ENCODE measurements around the gene TRAPPC12. TPM values are rescaled to one million over a fixed set of nuclear protein-coding genes. Genes with fewer than 3 reads are reported as not detected.

Gene TRAPPC12
- total RNA-seq, 2 donors from 2014 or later, result 98.2 to 103 TPM

- no peak for DNase-seq
- no peaks in the 10 kb centered on the region for H3K9me3 Mint-ChIP-seq
- Histone ChIP-seq H3K36me3 (ENCODE audit: control insufficient read depth, insufficient read depth, low read length) (peaks cover 18% of the 10 kb centered on the region), H3K4me3 (ENCODE audit: low read length) (no peak overlapping the region), H3K27ac (ENCODE audit: low read depth, low read length) (no peak overlapping the region), H3K9ac (ENCODE audit: extremely low read depth, low read length, poor library complexity, severe bottlenecking) (no peak overlapping the region), H3K9me3 (ENCODE audit: control insufficient read depth, low read length) (no peaks in the 10 kb centered on the region), H3K4me1 (ENCODE audit: control insufficient read depth, insufficient read depth, low read length) (peaks cover 4% of the 10 kb centered on the region), H3K27me3 (ENCODE audit: control insufficient read depth, insufficient read depth, low read length, poor library complexity, severe bottlenecking) (no peaks in the 10 kb centered on the region)
- H3K27ac Mint-ChIP-seq, result peak overlapping the region; percentile 36
- peaks cover 55% of the 10 kb centered on the region for H3K36me3 Mint-ChIP-seq (ENCODE audit: low read depth)
- H3K4me3 Mint-ChIP-seq, result no peak overlapping the region
- no peak for TF ChIP-seq CTCF (conservative IDR thresholded peaks at IDR 0.05)
- H3K4me1 Mint-ChIP-seq, result peaks cover 11% of the 10 kb centered on the region
- 94% methylated on average over 18 to 25 of the region's 25 CpGs for WGBS, 2 experiments (ENCODE audit: insufficient coverage in 1 of 2, insufficient read length in 1 of 2)
- H3K27me3 Mint-ChIP-seq (ENCODE audit: insufficient read depth), result no peaks in the 10 kb centered on the region
Observed at GRCh38 chr2:3414133-3414860, 34.8 kb downstream of the TRAPPC12 start.

- Histone ChIP-seq H3K27me3 (ENCODE audit: control insufficient read depth, insufficient read depth, low read length, poor library complexity, severe bottlenecking) (no peaks in the 10 kb centered on the region), H3K9ac (ENCODE audit: extremely low read depth, low read length, poor library complexity, severe bottlenecking) (no peak overlapping the region), H3K4me3 (ENCODE audit: low read length) (no peak overlapping the region), H3K36me3 (ENCODE audit: control insufficient read depth, insufficient read depth, low read length) (peaks cover 25% of the 10 kb centered on the region), H3K4me1 (ENCODE audit: control insufficient read depth, insufficient read depth, low read length) (no peaks in the 10 kb centered on the region), H3K27ac (ENCODE audit: low read depth, low read length) (no peak overlapping the region), H3K9me3 (ENCODE audit: control insufficient read depth, low read length) (no peaks in the 10 kb centered on the region)
- Mint-ChIP-seq H3K9me3 (no peaks in the 10 kb centered on the region), H3K36me3 (ENCODE audit: low read depth) (peaks cover 50% of the 10 kb centered on the region), H3K4me3 (no peak overlapping the region), H3K27ac (peak overlapping the region; percentile 68), H3K4me1 (peaks cover 1% of the 10 kb centered on the region), H3K27me3 (ENCODE audit: insufficient read depth) (no peaks in the 10 kb centered on the region)
- DNase-seq, result no peak
- no peak for TF ChIP-seq CTCF (conservative IDR thresholded peaks at IDR 0.05)
- WGBS, 2 experiments (ENCODE audit: insufficient coverage in 1 of 2, insufficient read length in 1 of 2), result 90 to 96% methylated on average over 9 to 11 of the region's 11 CpGs
Observed at GRCh38 chr2:3418766-3419404, 39.4 kb downstream of the TRAPPC12 start.

- Mint-ChIP-seq H3K27ac (no peak overlapping the region), H3K36me3 (ENCODE audit: low read depth) (peaks cover 50% of the 10 kb centered on the region)
- no peak overlapping the region for H3K4me3 ChIP-seq (ENCODE audit: low read length)
Observed at GRCh38 chr2:3420076-3420768, 40.7 kb downstream of the TRAPPC12 start.

More at GRCh38 chr2:3420076-3420768, 40.7 kb downstream of the TRAPPC12 start:
- no peak for DNase-seq
- no peak for TF ChIP-seq CTCF (conservative IDR thresholded peaks at IDR 0.05)
- H3K9me3 Mint-ChIP-seq, result no peaks in the 10 kb centered on the region
- H3K27ac ChIP-seq (ENCODE audit: low read depth, low read length), result no peak overlapping the region
- peaks cover 30% of the 10 kb centered on the region for H3K36me3 ChIP-seq (ENCODE audit: control insufficient read depth, insufficient read depth, low read length)
- WGBS, 2 experiments (ENCODE audit: insufficient coverage in 1 of 2, insufficient read length in 1 of 2), result 87 to 92% methylated on average over 11 to 13 of the region's 13 CpGs
- no peak overlapping the region for H3K4me3 Mint-ChIP-seq
- H3K4me1 ChIP-seq (ENCODE audit: control insufficient read depth, insufficient read depth, low read length), result no peaks in the 10 kb centered on the region
- no peak overlapping the region for H3K9ac ChIP-seq (ENCODE audit: extremely low read depth, low read length, poor library complexity, severe bottlenecking)
- H3K4me1 Mint-ChIP-seq, result no peaks in the 10 kb centered on the region
- H3K27me3 Mint-ChIP-seq (ENCODE audit: insufficient read depth), result no peaks in the 10 kb centered on the region
- no peaks in the 10 kb centered on the region for H3K27me3 ChIP-seq (ENCODE audit: control insufficient read depth, insufficient read depth, low read length, poor library complexity, severe bottlenecking)
- no peaks in the 10 kb centered on the region for H3K9me3 ChIP-seq (ENCODE audit: control insufficient read depth, low read length)
